NCI-H1105 (cell line): Measurements from ENCODE around the gene TMEM132D.
"Not testable (repeated sequence)": the region's sequence is repeated elsewhere in the genome, so short reads cannot be mapped to it uniquely, and the experiment has no call there.

Experiments used
- DNase-seq: peaks from one replicate; lab custom pipeline; 2025; lab: John Stamatoyannopoulos, UW

The TMEM132D gene

GRCh38 chr12:129241852-129242251 lies 662.0 kb downstream of the TMEM132D start:
- DNase-seq, result no peak

DNA sequence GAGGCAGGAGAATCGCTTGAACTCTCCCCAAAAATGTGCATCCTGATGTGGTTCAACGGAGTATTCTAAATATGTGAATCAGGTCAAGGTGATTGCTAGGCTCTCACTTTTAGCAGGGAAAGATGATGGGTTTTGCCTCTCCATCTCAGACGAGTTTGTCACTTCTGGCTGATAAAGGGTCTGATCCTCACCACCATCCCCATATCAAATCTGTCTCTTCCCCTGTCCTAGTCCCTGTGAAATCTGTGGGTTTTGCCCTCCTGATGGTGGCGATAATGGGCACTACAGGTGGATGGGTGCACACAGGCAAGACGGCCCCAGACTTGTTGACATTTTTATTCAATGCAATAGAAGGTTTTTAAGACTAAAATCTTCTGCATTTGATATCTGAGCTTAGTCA lies 665.9 kb downstream of the TMEM132D start:
- DNase-seq, result no peak

DNA sequence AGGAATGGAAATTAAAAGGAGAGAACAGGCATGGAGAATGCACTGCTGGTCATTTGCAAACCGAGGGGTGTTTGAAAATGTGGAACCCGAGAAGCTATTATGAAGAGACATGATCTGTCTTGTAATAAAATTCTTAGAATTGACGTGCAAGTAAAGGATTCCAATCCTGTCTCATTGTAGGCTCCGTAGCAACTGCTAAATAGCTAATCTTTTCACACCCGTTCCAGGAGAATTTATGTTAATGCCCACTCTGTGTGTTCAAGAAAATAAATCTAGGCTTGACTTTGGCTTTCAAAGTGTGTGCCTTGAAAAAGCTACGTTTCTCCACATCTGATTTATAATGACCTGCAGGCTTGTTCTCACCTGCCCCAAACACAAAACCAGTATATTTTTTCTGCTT lies 669.6 kb downstream of the TMEM132D start:
- DNase-seq, result no peak

DNA sequence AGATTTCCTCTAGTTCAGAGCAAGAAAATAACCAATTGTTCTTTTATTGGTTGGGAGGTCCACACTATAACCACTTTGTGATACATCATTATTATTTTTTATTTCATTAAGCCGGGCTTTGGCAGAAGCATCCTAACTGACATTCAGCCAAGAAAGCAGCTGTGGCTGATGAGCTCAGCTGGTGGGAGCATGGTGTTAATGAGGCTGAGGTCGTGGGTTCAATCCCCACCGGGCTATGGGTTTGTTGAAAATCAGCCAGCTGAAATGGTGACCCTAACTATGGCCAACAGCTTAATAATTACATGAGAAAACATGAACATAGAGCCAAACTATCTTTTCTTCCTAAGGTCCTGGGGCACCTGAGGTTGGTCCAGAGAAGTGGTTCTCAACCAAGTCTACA lies 672.3 kb downstream of the TMEM132D start:
- DNase-seq, result no peak

GRCh38 chr12:129230995-129231394 lies 672.8 kb downstream of the TMEM132D start:
- DNase-seq, result no peak

GRCh38 chr12:129226851-129227250 lies 677.0 kb downstream of the TMEM132D start:
- no peak for DNase-seq

GRCh38 chr12:129226005-129226404 lies 677.8 kb downstream of the TMEM132D start:
- no peak for DNase-seq

- DNase-seq, result no peak
Observed at GRCh38 chr12:129215556-129215955, 688.3 kb downstream of the TMEM132D start.

DNA sequence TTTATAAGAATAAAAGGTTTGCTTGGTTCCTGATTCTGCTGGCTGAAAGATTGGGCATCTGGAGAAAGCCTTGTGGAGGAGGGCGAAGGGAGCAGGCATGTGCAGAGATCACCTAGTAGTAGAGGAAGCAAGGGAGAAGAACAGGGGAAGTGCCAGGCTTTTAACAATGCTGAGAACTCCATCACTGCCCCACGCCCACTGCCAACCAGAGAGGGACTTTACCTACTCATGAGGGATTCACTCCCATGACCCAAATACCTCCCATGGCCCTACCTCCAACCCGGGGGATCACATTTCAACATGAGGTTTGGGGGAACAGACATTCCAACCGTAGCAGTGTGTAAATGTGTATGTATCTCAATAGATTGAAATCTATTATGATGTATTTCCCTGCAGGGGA lies 690.3 kb downstream of the TMEM132D start:
- DNase-seq, result no peak

GRCh38 chr12:129211862-129212630 lies 691.8 kb downstream of the TMEM132D start:
- DNase-seq, result no peak

DNA sequence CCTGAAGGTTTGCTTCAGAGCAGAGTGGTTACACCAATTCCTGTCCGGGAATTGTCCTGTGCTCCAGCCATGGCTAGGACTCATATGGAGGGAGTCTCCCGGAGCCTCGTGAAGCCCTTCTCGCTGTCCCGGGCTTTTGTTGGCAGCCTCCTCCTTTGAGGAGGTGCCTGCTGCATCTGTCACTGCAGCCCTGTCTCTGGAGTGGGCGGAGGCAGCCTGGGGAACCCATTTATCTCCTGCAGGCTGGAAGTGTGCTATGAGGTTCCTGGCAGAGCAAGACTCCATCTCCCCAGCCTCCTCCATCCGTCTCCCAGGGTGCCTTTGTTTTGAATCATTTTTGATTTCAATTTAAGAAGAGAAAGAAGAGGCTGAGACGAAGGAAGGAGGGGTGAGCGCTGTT lies 695.3 kb downstream of the TMEM132D start:
- no peak for DNase-seq

GRCh38 chr12:129207084-129207483 lies 696.7 kb downstream of the TMEM132D start:
- no peak for DNase-seq

- no peak for DNase-seq
Observed at GRCh38 chr12:129203456-129203855, 700.4 kb downstream of the TMEM132D start.

DNA sequence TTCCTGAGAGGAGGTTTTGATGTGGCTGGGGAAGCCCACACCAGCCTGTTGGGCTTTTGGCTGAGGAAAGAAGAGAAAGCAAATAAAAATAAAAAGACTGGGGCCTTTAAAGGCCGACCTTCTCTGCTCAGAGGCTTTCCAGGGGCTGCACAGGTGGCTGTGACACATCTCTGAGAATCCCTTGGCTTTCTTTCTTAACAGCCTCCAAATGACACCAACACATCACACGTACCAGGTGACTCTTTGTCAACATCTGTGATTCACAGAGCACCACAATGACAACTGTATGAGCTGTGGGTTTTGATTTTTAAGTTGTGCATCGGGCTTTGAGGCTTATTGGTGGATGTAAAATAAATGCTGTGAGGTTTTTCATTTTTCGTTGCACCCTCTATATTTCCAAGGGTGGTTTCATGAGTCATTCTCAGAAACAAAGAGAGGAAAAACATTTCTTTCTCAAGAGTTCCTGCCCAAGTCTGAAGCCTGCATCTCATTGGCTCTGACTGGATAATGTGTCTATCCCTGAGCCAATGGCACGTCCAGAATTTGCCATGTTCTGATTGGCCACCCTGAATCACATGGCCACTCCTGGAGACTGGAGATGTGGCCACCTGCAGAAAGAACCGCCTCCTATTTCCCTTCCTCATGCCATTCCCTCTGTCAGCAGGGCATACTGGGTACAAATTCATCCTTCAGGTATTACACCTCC lies 701.6 kb downstream of the TMEM132D start:
- DNase-seq, result no peak

DNA sequence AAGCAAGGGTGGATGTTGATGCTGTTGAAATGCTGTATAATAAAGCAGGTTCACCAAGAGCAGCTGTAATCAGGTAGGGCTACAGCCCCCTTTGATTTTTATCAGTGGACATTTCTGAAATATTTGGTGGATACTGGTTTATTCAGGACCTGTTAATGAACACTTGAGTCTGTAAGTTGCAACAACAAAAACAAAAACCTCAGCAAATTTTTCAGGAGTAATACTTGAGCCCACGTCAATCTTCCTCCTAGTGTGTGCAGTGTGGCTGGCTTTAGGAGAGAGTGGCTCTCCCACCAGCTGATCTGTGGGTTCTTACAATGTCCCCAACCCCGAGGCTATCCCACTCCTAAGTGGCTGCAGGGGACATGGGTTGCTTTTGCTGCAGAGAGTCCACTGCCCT lies 702.8 kb downstream of the TMEM132D start:
- no peak for DNase-seq

DNA sequence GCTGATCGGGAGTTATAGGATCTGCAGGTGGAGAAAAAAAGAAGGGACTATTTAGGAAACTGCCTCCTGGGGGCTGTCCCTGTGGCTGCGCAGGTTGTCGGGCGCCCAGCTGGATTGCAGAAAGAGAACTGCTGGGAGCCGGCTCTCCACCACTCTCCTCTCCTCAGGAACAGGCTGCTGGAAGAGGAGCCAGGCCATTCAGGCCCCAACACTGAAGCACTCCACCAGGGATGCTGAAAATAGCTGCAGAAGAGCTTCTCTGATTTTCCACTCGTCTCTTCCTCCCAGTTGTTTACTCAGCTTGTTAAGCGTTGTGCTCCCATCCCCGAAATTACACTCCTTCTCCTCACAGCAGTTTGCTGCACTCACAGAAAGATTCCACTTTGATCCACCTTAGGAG lies 703.2 kb downstream of the TMEM132D start:
- no peak for DNase-seq

DNA sequence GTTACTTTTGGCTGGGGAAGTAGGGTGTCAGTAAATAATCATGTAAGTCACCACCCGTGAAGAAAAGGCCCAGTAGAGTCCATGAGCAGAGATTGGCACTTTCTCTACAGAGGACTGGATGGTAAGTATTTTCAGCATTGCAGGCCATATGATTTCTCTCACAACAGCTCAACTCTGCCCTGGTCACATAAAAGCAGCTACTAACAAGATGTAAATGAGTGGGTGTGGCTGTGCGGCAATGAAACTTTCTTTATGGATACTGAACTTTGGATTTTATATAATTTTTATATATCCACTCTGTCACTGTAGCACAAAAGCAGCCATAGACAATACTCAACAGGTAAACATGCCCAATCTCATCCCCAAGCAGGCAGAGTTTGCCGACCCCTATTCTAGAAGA lies 706.9 kb downstream of the TMEM132D start:
- DNase-seq, result no peak

- no peak for DNase-seq
Observed at GRCh38 chr12:129195081-129195480, 708.7 kb downstream of the TMEM132D start.

GRCh38 chr12:129193263-129193871 lies 710.5 kb downstream of the TMEM132D start:
- no peak for DNase-seq

DNA sequence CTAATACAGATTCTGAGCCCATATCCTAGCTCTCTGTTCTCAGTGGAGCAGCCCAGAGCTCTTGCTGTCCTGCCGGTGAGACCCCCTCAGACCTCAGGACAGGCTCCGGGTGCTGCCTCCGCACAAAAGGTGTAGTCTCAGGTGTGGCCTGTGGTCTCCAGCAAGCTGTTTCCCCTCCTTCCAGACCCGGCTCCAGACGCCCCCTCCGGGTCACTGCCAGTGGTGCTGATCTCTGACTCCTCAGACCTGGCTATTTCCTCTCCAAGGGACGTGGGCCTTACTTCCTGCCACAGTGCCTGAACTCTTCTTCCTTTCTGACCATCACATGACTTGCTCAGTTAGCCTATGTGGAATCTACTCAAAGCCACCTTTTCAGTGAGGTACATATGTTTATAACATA lies 713.0 kb downstream of the TMEM132D start:
- DNase-seq, result no peak

- DNase-seq, result not testable (repeated sequence)
Observed at GRCh38 chr12:129189879-129190278, 713.9 kb downstream of the TMEM132D start.

GRCh38 chr12:129186952-129187351 lies 716.9 kb downstream of the TMEM132D start:
- no peak for DNase-seq

- DNase-seq, result no peak
Observed at GRCh38 chr12:129185855-129186254, 718.0 kb downstream of the TMEM132D start.
